SU-DHL-6 (cell line): Measurements from ENCODE around the gene RRP15.

Experiments used
- CTCF ChIP-seq: fragments of 200-600 bp; sonication (generic); IDR thresholded peaks from one replicate; pipeline ENCODE4 v1.5.1; 2017; ENCODE audit warnings: antibody characterized with exemption, mild to moderate bottlenecking, low read length, moderate library complexity; ENCODE audit not compliant: insufficient read depth, poor library complexity, severe bottlenecking
- EZH2phosphoT487 ChIP-seq: fragments of 200-600 bp; sonication (generic), shearing (Covaris generic); conservative IDR thresholded peaks from 2 replicates; pipeline ENCODE4 v1.6.1; 2018; ENCODE audit warnings: mild to moderate bottlenecking, antibody characterized with exemption, low read length, moderate library complexity, mixed read lengths

- TF ChIP-seq CTCF (no peak), EZH2phosphoT487 (no peak)
Observed at GRCh38 chr1:218315638-218316037, 30.5 kb downstream of the RRP15 start.
